OCI-LY7 (cell line): ENCODE measurements around the gene CEBPG. TPM values are rescaled to one million over a fixed set of nuclear protein-coding genes. Genes with fewer than 3 reads are reported as not detected.

Source experiments
- BruUV-seq: library from RNA; stranded (reverse); fragments of 400-500 nt; replicated peaks from 2 replicates; lab custom pipeline; 2021; lab: Mats Ljungman, UMichigan
- CTCF ChIA-PET: fragments of 300-600 bp; sonication (Branson Sonifier 250); formaldehyde crosslinking; loops from one replicate; lab custom pipeline; 2022; ENCODE audit warnings: antibody characterized with exemption; ENCODE audit not compliant: unreplicated experiment; lab: Charles Lee
- POLR2A ChIA-PET: fragments of 300-600 bp; sonication (Branson Sonifier 250); formaldehyde crosslinking; loops from one replicate; lab custom pipeline; 2022; ENCODE audit warnings: antibody characterized with exemption; lab: Charles Lee
- DNase-seq: peaks from one replicate; pipeline ENCODE4 v3.0.0-alpha.2; 2015; ENCODE audit warnings: low spot score
- H2AFZ ChIP-seq: fragments of 200-600 bp; sonication (generic), shearing (Covaris generic); 2 replicates; pipeline ENCODE4 v1.6.1; 2014; ENCODE audit warnings: mild to moderate bottlenecking, antibody characterized with exemption, low read length, moderate library complexity
- H3K27ac ChIP-seq: fragments of 200-600 bp; sonication (generic); 2 replicates; pipeline ENCODE4 v1.5.1; 2014; ENCODE audit warnings: mixed run types, low read depth, mild to moderate bottlenecking, moderate library complexity, low read length, inconsistent platforms; ENCODE audit not compliant: poor library complexity, severe bottlenecking
- H3K36me3 ChIP-seq: fragments of 200-600 bp; sonication (generic); 2 replicates; pipeline ENCODE4 v1.6.1; 2014; ENCODE audit warnings: mild to moderate bottlenecking, antibody characterized with exemption, low read length, moderate library complexity, mixed read lengths; ENCODE audit not compliant: insufficient read depth
- H3K4me1 ChIP-seq: fragments of 200-600 bp; sonication (generic); 2 replicates; pipeline ENCODE4 v1.5.1; 2014; ENCODE audit warnings: mild to moderate bottlenecking, low read length; ENCODE audit not compliant: insufficient read depth, poor library complexity, severe bottlenecking
- H3K4me2 ChIP-seq: fragments of 200-600 bp; sonication (generic); 2 replicates; pipeline ENCODE4 v1.6.1; 2014; ENCODE audit warnings: mild to moderate bottlenecking, low read length
- H3K4me3 ChIP-seq: fragments of 200-600 bp; sonication (generic); 2 replicates; pipeline ENCODE4 v1.5.1; 2014; ENCODE audit warnings: mild to moderate bottlenecking, low read depth, low read length; ENCODE audit not compliant: poor library complexity, severe bottlenecking
- H3K79me2 ChIP-seq: fragments of 200-600 bp; sonication (generic); 2 replicates; pipeline ENCODE4 v1.6.1; 2016; ENCODE audit warnings: low read depth, mild to moderate bottlenecking, low read length, moderate library complexity, mixed read lengths; ENCODE audit not compliant: insufficient read depth
- H3K9me2 ChIP-seq: fragments of 200-600 bp; sonication (generic); 2 replicates; pipeline ENCODE4 v1.6.1; 2016; ENCODE audit warnings: mild to moderate bottlenecking, low read length, mixed read lengths; ENCODE audit not compliant: insufficient read depth
- H3K9me3 ChIP-seq: fragments of 200-600 bp; sonication (generic); 2 replicates; pipeline ENCODE4 v1.6.1; 2014; ENCODE audit warnings: mild to moderate bottlenecking, mixed run types, low read length, mixed read lengths
- H4K20me1 ChIP-seq: fragments of 200-600 bp; sonication (generic); 2 replicates; pipeline ENCODE4 v1.6.1; 2014; ENCODE audit warnings: mild to moderate bottlenecking, antibody characterized with exemption, low read length, moderate library complexity, mixed read lengths; ENCODE audit not compliant: insufficient read depth
- CTCF ChIP-seq: fragments of 200-600 bp; sonication (generic); conservative IDR thresholded peaks from 2 replicates; pipeline ENCODE4 v1.5.1; 2014; ENCODE audit warnings: mild to moderate bottlenecking, antibody characterized with exemption, low read length, moderate library complexity, mixed read lengths
- EZH2phosphoT487 ChIP-seq: fragments of 200-600 bp; sonication (generic); IDR thresholded peaks from 2 replicates; pipeline ENCODE4 v1.6.1; 2018; ENCODE audit warnings: low read depth, borderline replicate concordance, mild to moderate bottlenecking, mixed run types, antibody characterized with exemption, low read length, moderate library complexity, mixed read lengths
- intact Hi-C: fragments of 100-400 bp; cut with micrococcal nuclease; formaldehyde crosslinking; loops from one replicate; pipeline ENCODE4 v1.10.0; 2022; ENCODE audit not compliant: unreplicated experiment
- total RNA-seq, 2 experiments: library from RNA; depleted of rRNA in 1 of 2; stranded (reverse); fragments of >200 nt in 1 of 2; shearing (Covaris generic) in 1 of 2; gene quantifications; 2 replicates each; pipeline ENCODE4 v1.2.3, GENCODE V29; 2014 to 2022

Gene CEBPG
- total RNA-seq, 2 experiments from 2014 or later, result 44.9 to 45.1 TPM

GRCh38 chr19:33405254-33405552 lies 31.7 kb downstream of the CEBPG start:
- Histone ChIP-seq H3K9me2 (no peaks in the 10 kb centered on the region), H3K36me3 (no peaks in the 10 kb centered on the region), H3K9me3 (no peaks in the 10 kb centered on the region), H3K4me1 (no peaks in the 10 kb centered on the region), H3K4me2 (no peak overlapping the region), H3K79me2 (no peaks in the 10 kb centered on the region), H3K27ac (no peak overlapping the region), H4K20me1 (no peaks in the 10 kb centered on the region), H2AFZ (no peak overlapping the region), H3K4me3 (no peak overlapping the region)
- DNase-seq, result no peak
- POLR2A ChIA-PET, result no interaction called here
- CTCF ChIA-PET, result no interaction called here
- TF ChIP-seq CTCF (no peak), EZH2phosphoT487 (no peak)
- BruUV-seq, result no TSS peak
- intact Hi-C loops, result loop anchor here (5.0 kb wide), 1 partner anchor 278 kb away; no protein-coding TSS in a partner anchor

GRCh38 chr19:33405553-33406461 lies 32.3 kb downstream of the CEBPG start:
- DNase-seq, result no peak
- TF ChIP-seq EZH2phosphoT487, result no peak
- no peak for TF ChIP-seq CTCF
- H3K4me1 ChIP-seq, result no peaks in the 10 kb centered on the region
- no peaks in the 10 kb centered on the region for H3K9me2 ChIP-seq
- ChIA-PET CTCF (no interaction called here), POLR2A (no interaction called here)
- no peaks in the 10 kb centered on the region for H3K9me3 ChIP-seq
- intact Hi-C loops, result loop anchor here (5.0 kb wide), 1 partner anchor 279 kb away; no protein-coding TSS in a partner anchor
- no peak overlapping the region for H3K27ac ChIP-seq
- no peaks in the 10 kb centered on the region for H3K79me2 ChIP-seq
- H3K36me3 ChIP-seq, result no peaks in the 10 kb centered on the region
- BruUV-seq, result no TSS peak
- H3K4me3 ChIP-seq, result no peak overlapping the region
- H2AFZ ChIP-seq, result no peak overlapping the region
- no peak overlapping the region for H3K4me2 ChIP-seq
- H4K20me1 ChIP-seq, result no peaks in the 10 kb centered on the region
